Suprapubic skin (tissue), 3 donors: ENCODE results near the gene MSRB3.

ENCODE experiments used
- CTCF ChIP-seq, 2 donors: fragments of 200-600 bp in 1 of 2; fragments of 450-650 bp in 1 of 2; sonication (generic) in 1 of 2; IDR thresholded peaks; one replicate each; pipeline ENCODE4 v1.5.1; 2016 to 2019; ENCODE audit warnings: antibody characterized with exemption in 2 of 2, mild to moderate bottlenecking in 1 of 2, moderate library complexity in 1 of 2
- POLR2A ChIP-seq, 2 donors: fragments of 450-650 bp; IDR thresholded peaks; one replicate each; pipeline ENCODE4 v1.6.1; 2017; ENCODE audit warnings: antibody characterized with exemption in 2 of 2, mild to moderate bottlenecking in 2 of 2, moderate library complexity in 2 of 2

GRCh38 chr12:65278576-65279368 is at the start of gene MSRB3:
- TF ChIP-seq CTCF (IDR thresholded peaks at IDR 0.05) (no peak), POLR2A (IDR thresholded peaks at IDR 0.05) (no peak)
